Measurements from ENCODE around the gene TAPT1.

- TF ChIP-seq POLR2AphosphoS5 (IDR thresholded peaks at IDR 0.05; ENCODE audit: low read depth, low read length) = no peak
- TF ChIP-seq CTCF (IDR thresholded peaks at IDR 0.05) = no peak
- TF ChIP-seq TAF1 (IDR thresholded peaks at IDR 0.05; ENCODE audit: borderline replicate concordance, low read depth, low read length) = no peak
- no peak for TF ChIP-seq NFIC (IDR thresholded peaks at IDR 0.05; ENCODE audit: borderline replicate concordance)
- TF ChIP-seq YY1 (IDR thresholded peaks at IDR 0.05; ENCODE audit: low read depth) = no peak
- no peak for TF ChIP-seq SIN3A (IDR thresholded peaks at IDR 0.05; ENCODE audit: borderline replicate concordance, low read depth, low read length)
- TF ChIP-seq NRF1 (IDR thresholded peaks at IDR 0.05; ENCODE audit: low read depth, low read length) = no peak
- no peak for TF ChIP-seq GABPA (IDR thresholded peaks at IDR 0.05; ENCODE audit: low read depth)
- TF ChIP-seq JUND (IDR thresholded peaks at IDR 0.05) = no peak
These were observed 39.5 kb upstream of the TAPT1 start for GRCh38 chr4:16265820-16266219.
